Left ventricle myocardium superior (tissue), 1 donor: Measurements from ENCODE around the gene TMTC4. TPM values are rescaled to one million over a fixed set of nuclear protein-coding genes. Genes with fewer than 3 reads are reported as not detected.
"Not testable (repeated sequence)": the region's sequence is repeated elsewhere in the genome, so short reads cannot be mapped to it uniquely, and the experiment has no call there.

Experiments used
- ATAC-seq: fragments of 200-7000 bp; cut with Tn5 transposase; one replicate; pipeline ENCODE4 v1.9.1; 2020; ENCODE audit warnings: mild to moderate bottlenecking, moderate library complexity
- DNase-seq: peaks from one replicate; pipeline ENCODE4 v3.0.0-alpha.2; 2020
- intact Hi-C: fragments of 100-400 bp; cut with micrococcal nuclease; formaldehyde crosslinking; loops from one replicate; pipeline ENCODE4 v1.11.0; 2022
- long read RNA-seq: library from polyadenylated mRNA; unstranded; transcript quantifications from one replicate; pipeline ENCODE4 v2.0.0, GENCODE V29; 2021
- total RNA-seq: library from RNA; stranded (reverse); fragmentation: NEBNext Ultra II Directional; extraction: Animal tissue kit (Norgen Biotek cat#: 25700); gene quantifications from one replicate; pipeline ENCODE4 v1.2.1, GENCODE V29; 2021
- donor health status: DM: no; HTN: yes; CAD: no; lungs with severe emphysema.

Gene TMTC4, protein sequence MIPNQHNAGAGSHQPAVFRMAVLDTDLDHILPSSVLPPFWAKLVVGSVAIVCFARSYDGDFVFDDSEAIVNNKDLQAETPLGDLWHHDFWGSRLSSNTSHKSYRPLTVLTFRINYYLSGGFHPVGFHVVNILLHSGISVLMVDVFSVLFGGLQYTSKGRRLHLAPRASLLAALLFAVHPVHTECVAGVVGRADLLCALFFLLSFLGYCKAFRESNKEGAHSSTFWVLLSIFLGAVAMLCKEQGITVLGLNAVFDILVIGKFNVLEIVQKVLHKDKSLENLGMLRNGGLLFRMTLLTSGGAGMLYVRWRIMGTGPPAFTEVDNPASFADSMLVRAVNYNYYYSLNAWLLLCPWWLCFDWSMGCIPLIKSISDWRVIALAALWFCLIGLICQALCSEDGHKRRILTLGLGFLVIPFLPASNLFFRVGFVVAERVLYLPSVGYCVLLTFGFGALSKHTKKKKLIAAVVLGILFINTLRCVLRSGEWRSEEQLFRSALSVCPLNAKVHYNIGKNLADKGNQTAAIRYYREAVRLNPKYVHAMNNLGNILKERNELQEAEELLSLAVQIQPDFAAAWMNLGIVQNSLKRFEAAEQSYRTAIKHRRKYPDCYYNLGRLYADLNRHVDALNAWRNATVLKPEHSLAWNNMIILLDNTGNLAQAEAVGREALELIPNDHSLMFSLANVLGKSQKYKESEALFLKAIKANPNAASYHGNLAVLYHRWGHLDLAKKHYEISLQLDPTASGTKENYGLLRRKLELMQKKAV
- 8.4 TPM for total RNA-seq
- long read RNA-seq, transcript TMTC4-202 (19 exons, 3,602 nt), result minor isoform, 5 of 19 reads
- long read RNA-seq, transcript TMTC4-203 (18 exons, 3,483 nt), result major isoform, 8 of 19 reads
- long read RNA-seq, partial matches to known transcripts, result 2 of 19 reads
- long read RNA-seq, other reads (novel, unspliced or antisense), result 4 of 19 reads

DNA sequence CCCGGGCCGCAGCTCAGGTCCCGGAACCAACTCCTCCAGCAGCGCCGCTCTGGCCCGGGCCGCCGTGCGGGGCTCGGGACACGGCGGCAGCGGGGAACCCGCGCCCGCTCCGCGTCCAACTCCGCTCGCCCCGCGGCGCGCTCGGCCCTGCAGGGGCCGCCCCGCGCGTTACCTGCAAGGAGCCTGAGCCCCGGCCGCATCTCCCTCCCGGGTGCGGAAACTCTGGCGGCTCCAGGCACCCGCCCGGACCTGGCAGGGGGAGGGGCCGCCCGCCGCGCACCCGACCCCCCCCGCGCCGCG is at the start of gene TMTC4:
Gene TMTC4, minus strand, starts transcription at position 224 of the 300 bp plus-strand sequence. CDS start 4,433 bp downstream, outside the sequence.
- ATAC-seq, result no peak

DNA sequence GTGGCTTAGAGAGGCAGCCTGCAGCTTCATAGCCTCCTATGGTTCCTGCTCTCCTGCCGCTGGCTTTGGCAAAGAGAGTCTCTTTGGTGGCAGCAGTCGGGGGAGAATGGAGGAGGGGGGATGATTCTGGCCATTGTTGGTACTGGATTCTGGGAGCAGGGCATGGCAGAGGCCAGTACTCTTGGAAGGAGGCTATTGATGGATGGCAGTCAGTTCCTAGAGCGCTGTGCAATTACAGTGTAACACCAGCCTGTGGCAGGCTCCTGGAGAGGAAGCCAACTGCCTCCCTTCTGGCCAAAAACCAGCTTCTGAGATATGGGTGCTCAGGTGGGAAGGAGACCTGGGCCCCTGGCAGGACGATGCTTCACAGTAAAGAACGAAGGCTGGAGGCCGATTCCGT is 47.9 kb upstream of the TMTC4 start:
- ATAC-seq (no peak), DNase-seq (no peak)
- intact Hi-C loops, result no loop called here

More for the DNA sequence above, at the start of gene TMTC4:
- intact Hi-C loops, result no loop called here
- no peak for DNase-seq

DNA sequence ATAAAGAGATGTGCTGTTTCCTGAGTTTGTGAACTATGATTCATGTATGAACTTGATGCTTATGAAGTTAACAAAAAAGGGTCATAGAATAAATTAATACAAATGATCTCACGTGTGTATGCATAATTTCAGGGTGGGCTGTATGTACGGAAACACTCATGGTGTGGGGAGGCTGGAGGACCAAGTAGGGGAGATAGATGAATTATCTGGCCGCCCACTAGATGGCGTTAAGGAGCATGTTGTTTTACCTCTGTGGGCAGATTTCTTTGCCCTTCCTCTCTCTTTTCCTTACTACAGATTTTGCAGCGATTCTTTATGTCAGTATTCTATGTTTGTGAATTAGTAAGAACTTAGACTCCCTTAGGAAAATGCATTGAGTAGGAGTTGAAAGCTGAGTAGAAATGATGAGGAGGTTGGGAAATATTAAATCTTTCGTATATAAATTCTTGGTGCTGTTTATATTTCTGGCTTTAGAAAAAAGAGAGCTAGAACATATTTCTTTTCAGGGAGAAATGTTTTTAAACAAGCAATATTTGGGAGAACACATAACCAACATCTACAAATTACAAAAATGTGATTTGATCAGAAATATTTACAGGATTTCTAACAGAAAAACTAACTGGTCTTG is 47.4 kb upstream of the TMTC4 start:
- no peak for ATAC-seq
- intact Hi-C loops, result no loop called here
- no peak for DNase-seq

DNA sequence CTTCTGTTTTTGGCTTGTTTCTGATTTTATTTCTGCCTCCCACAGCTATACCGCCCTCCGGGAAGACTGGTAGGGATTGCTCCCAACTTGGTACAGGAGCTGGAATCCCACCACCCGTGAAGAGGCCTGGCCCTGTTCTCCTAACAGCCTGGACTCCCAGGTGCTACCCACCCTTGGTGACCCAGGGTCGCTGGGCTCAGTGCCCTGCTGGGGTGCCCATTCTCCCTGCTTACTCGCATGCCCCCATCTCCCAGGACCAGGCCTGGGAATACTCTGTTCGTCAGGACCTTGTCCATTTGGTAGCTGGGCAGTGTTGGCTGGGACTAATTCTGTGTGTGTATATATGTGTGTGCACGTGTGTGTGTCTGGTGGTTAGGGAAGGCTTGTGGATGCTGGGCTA is 41.0 kb upstream of the TMTC4 start:
- DNase-seq (no peak), ATAC-seq (no peak)
- intact Hi-C loops, result no loop called here

GRCh38 chr13:100714478-100714877 is 39.9 kb upstream of the TMTC4 start:
- DNase-seq, result no peak
- no peak for ATAC-seq
- intact Hi-C loops, result no loop called here

DNA sequence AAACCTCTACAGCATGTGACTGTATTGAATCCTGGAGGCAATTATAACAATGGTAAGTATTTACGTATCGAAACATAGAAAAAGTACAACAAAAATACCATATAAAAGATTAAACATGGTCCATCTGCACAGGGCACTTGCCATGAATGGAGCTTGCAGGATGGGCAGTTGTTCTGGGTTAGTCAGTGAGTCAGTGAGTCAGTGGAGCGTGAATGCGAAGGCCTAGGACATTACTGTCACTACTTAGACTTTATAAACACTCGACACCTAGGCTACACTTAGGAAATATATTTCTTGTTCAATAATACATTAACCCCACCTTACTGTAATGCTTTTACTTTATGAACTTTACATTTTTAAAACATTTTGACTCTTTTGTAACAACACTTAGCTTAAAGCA is 35.6 kb upstream of the TMTC4 start:
- DNase-seq (no peak), ATAC-seq (no peak)
- intact Hi-C loops, result no loop called here

- no peak for DNase-seq
- no peak for ATAC-seq
- intact Hi-C loops, result no loop called here
Observed at GRCh38 chr13:100707818-100708740, 33.5 kb upstream of the TMTC4 start.

DNA sequence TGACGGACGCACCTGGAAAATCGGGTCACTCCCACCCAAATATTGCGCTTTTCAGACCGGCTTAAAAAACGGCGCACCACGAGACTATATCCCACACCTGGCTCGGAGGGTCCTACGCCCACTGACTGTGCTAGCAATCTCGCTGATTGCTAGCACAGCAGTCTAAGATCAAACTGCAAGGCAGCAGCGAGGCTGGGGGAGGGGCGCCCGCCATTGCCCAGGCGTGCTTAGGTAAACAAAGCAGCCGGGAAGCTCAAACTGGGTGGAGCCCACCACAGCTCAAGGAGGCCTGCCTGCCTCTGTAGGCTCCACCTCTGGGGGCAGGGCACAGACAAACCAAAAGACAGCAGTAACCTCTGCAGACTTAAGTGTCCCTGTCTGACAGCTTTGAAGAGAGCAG is 23.7 kb upstream of the TMTC4 start:
- ATAC-seq, DNase-seq, intact Hi-C loops: not testable (repeated sequence)

DNA sequence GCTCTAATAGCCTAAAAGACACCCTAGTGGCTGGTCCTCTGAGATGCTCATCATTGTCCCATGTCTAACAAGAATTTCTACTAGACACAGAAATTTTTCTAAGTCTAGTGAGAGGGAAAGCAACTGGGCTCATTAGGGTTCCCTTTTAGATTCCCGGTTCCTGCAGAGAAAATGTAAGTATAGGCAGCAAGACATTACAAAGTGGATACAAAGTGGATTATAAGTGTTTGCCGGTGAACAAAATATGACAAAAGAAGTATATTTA is 20.8 kb upstream of the TMTC4 start:
- intact Hi-C loops, result no loop called here
- DNase-seq (no peak), ATAC-seq (no peak)

DNA sequence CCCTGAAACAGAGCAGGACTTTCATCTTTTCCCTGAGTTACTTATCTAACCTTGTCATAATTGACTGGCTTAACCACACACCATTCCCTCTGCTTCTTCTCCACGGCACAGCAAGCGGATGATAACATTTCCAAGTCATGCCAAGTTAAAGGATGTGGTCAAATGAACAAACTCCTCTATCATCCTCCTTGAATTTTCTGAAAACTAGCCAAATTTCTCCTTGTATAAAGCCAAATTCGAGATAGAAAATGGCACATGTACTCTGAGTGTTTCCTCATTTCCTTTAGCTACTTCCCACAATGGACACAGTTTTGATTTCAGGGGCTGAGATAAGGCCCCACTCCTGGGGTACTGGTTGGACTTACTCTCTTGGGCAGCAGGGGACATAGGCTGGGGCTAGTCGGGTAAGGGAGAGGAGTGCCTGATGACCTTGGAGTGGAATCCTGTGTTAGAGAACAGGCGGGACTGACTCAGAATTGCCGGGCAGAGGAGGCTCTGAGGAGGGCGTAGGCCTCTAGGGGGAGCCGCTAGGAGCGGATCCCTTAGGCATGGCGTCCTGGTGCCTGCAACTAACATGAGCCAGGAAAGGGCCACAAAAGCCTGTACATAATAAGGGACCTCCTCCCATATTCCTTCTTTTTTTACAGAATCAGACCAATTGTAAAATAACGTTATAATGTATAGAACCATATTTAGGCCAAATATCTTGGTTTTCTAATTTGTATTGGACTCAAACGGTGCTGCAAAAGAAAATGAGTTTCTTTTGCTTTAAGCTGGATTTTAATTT is 20.3 kb upstream of the TMTC4 start:
- peak; percentile 43 for DNase-seq
- intact Hi-C loops, result no loop called here
- peak; percentile 72 for ATAC-seq

GRCh38 chr13:100689191-100689590 is 14.6 kb upstream of the TMTC4 start:
- DNase-seq (no peak), ATAC-seq (no peak)
- intact Hi-C loops, result no loop called here

DNA sequence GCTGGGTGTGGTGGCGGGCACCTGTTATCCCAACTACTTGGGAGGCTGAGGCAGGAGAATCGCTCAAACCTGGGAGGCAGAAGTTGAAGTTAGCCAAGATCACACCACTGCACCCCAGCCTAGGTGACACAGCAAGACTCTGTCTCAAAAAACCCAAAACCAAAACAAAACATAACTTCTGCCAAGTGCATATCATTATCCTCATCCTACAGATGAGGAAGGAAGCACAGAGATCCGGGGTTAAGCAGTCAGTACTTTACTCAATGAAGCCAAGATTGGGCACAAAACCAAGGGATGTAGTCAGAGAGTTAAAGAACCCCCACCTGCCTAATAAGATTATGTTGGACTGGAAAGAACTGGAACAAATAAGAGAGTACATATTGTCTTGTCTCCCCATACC is 5.5 kb upstream of the TMTC4 start:
- ATAC-seq, result no peak

GRCh38 chr13:100677128-100677527 is 2.5 kb upstream of the TMTC4 start:
- ATAC-seq, intact Hi-C loops, DNase-seq: not testable (repeated sequence)

More for the DNA sequence above, 5.5 kb upstream of the TMTC4 start:
- intact Hi-C loops, result no loop called here
- DNase-seq, result no peak

DNA sequence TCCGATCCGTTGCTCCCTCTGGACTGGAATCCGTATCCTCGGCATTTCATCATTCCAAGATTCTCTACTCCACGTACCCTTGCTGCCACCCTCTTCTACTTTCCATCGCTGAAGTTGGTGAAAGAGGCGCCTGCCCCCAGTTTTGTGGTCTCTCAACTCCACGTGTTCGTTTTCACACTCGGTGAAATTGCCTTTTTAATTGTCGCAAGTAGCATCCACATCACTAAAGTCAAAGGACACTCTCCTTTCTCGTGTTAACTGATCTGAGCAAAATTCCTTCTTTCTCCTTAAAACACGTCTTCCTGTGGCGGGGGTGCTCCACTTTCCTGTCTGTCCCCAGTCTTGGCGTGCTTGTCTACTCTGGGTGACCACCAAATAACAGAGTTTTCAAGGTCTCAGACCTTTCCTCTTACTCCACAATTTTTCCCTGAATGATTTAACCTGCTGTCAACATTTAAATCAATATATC is 1.1 kb upstream of the TMTC4 start:
- ATAC-seq (no peak), DNase-seq (no peak)
- intact Hi-C loops, result no loop called here

DNA sequence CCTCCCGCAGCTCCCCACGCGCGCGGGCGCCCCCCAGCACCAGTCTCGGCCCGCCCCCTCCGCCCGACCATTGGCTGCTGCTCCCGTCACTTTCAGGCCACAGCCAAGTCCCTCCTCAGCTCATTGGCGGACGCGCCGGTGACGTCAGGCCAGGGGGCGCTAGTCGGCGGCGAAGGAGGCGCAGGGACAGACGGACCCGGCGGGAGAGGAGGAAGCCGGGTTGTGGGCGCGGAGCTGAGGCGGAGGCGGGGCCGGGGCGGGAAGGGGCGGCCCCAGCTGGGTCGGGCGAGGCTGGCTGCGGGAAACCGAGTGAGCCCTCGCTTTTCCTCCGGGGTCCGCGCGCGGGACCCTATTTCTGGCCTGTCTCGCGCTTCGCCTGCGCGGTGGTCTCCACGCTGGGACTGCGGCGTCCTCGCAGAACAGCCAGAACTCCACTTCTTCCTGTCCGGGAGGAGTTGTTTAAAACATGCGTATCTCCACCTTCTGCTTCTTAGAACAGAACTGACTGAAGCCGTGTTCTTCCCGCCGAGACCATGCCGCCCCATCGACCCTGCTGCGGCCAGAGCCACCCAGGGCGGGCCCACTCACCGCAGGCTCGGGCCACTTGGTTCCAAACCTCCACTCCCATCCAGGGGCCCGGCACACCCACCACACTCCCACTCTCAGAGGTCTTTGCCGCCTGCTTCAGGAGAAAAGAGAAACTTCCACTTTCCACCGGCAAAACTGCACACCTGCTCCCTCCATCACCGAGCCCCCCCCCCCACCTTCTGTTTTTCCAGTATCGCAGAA is 471 bp upstream of the TMTC4 start:
- peak; percentile 97 for ATAC-seq
- intact Hi-C loops, result no loop called here
- DNase-seq, result peak; percentile 100

DNA sequence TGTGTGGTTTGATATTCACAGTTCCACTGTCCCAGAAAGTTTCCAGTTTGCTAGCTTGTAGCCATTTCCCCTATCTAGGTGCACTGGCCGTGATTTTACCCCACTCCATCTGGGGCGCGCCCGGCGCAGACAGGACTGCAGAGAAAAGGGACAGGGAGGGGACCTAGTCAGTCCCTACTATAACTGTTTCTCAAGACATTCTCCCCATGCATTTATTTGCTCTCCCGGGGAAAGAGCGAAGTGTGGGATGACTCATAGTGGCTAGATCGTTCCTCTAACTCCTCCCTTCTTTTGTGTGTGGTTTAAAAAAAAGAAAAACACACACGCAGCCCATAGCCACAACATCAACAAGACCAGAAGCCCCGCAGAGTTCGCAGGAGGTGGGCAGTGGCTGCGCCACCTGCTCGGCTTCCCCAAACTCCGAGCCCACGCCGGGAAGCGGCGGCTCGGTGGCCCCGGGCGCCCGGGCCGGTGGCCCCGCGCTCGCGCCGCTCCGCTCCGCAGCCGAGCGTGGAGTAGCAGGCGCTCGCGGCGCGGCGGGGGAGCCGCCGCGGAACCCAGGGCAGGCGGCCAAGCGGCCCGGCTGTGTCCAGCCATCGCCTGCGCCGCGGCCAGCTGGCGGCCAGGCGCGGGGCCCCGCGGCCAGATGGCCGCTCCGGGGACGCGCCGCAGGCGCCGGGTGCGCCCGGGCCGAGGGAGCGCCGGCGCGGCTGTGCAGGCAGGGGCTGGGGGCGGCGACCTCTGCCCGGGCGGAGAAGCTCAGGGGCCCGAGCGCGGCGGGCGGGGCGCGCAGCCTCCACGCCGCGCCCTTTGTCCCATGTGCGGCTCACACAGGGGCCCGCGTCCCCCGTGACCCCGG is 653 bp downstream of the TMTC4 start:
- peak; percentile 42 for ATAC-seq
- intact Hi-C loops, result no loop called here
- DNase-seq, result peak; percentile 84

DNA sequence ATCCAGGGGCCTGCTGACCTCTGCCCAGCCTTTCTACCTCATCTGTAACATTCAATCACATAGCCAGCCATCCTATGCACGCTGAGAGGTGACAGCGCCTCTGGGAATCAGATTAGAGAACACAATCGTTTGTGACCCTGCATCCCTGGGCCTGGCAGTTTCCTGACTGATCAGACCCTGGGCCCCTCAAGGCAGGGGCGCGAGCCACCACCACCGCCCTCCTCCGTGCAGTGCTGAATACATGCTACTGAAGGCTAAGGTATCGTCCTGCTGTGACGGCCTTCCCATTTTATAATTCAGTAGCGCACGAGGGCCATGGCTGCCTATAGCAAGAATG is 1.3 kb downstream of the TMTC4 start:
- no peak for ATAC-seq
- DNase-seq, result no peak
- intact Hi-C loops, result no loop called here
